HL-60 (cell line): ENCODE results near the gene PROM2.

Experiments
- SPI1 ChIP-seq: IDR thresholded peaks from 2 replicates; pipeline ENCODE4 v1.6.1; 2012; ENCODE audit warnings: low read depth, mild to moderate bottlenecking, borderline replicate concordance
- TF ChIP-seq, protein P1 (sequence below): IDR thresholded peaks from one replicate; pipeline ENCODE4 v1.5.1; 2011; ENCODE audit warnings: low read length, control low read depth, inconsistent platforms; ENCODE audit not compliant: insufficient read depth

DNA sequence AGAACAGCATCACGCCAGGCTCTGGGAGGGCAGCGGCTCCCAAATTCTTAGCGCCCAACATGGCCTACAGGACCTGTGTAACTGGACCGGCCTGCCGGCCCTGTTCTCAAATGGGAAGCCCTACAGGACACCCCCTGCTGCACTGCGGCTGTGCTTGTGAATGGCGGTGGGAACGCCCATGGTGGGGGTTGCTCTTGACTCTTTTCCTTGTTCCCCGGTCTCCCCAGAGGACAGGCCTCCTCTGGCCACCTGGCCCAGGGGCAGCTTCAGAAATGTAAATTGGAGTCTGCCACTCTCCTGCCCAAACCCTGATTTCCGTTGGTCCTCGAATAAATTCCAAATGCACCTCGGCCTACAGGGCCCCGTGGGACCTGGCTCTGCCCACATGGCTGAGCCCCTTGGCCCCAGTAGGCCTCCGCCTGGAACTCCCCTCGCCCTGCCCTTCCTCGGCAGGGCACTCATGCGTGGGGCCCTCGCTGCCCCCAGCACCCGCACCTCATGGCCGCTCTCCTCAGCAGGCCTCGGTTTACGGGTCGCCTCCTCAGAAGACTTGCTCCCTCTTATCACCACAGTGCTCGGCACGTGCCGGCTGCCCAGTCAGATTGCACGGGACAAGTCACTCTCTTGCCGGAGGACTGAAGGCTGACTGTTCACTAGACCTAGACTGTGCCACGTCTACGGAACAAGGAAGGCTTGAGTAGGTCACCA lies 52.3 kb downstream of the PROM2 start:
- TF ChIP-seq, protein P1, sequence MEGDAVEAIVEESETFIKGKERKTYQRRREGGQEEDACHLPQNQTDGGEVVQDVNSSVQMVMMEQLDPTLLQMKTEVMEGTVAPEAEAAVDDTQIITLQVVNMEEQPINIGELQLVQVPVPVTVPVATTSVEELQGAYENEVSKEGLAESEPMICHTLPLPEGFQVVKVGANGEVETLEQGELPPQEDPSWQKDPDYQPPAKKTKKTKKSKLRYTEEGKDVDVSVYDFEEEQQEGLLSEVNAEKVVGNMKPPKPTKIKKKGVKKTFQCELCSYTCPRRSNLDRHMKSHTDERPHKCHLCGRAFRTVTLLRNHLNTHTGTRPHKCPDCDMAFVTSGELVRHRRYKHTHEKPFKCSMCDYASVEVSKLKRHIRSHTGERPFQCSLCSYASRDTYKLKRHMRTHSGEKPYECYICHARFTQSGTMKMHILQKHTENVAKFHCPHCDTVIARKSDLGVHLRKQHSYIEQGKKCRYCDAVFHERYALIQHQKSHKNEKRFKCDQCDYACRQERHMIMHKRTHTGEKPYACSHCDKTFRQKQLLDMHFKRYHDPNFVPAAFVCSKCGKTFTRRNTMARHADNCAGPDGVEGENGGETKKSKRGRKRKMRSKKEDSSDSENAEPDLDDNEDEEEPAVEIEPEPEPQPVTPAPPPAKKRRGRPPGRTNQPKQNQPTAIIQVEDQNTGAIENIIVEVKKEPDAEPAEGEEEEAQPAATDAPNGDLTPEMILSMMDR: no peak
- no peak for TF ChIP-seq SPI1
